D721Med (cell line): ENCODE measurements around the gene THBD.

Source experiments
- DNase-seq: peaks from one replicate; pipeline ENCODE4 v3.0.0; 2011; ENCODE audit warnings: low spot score; ENCODE audit not compliant: insufficient read length
- FAIRE-seq: peaks from 2 replicates; lab custom pipeline; 2011; peaks lifted over from hg19 to GRCh38; lab: Jason Lieb, UNC
- TF ChIP-seq, protein P1 (sequence below): IDR thresholded peaks from 2 replicates; pipeline ENCODE4 v1.5.1; 2012; ENCODE audit warnings: mild to moderate bottlenecking, control low read depth; ENCODE audit not compliant: insufficient read depth; ENCODE audit errors: missing control alignments

The THBD gene

GRCh38 chr20:23069108-23069507, 19.6 kb upstream of the THBD start:
- no peak for FAIRE-seq
- TF ChIP-seq, protein P1, sequence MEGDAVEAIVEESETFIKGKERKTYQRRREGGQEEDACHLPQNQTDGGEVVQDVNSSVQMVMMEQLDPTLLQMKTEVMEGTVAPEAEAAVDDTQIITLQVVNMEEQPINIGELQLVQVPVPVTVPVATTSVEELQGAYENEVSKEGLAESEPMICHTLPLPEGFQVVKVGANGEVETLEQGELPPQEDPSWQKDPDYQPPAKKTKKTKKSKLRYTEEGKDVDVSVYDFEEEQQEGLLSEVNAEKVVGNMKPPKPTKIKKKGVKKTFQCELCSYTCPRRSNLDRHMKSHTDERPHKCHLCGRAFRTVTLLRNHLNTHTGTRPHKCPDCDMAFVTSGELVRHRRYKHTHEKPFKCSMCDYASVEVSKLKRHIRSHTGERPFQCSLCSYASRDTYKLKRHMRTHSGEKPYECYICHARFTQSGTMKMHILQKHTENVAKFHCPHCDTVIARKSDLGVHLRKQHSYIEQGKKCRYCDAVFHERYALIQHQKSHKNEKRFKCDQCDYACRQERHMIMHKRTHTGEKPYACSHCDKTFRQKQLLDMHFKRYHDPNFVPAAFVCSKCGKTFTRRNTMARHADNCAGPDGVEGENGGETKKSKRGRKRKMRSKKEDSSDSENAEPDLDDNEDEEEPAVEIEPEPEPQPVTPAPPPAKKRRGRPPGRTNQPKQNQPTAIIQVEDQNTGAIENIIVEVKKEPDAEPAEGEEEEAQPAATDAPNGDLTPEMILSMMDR, result no peak
- no peak for DNase-seq

DNA sequence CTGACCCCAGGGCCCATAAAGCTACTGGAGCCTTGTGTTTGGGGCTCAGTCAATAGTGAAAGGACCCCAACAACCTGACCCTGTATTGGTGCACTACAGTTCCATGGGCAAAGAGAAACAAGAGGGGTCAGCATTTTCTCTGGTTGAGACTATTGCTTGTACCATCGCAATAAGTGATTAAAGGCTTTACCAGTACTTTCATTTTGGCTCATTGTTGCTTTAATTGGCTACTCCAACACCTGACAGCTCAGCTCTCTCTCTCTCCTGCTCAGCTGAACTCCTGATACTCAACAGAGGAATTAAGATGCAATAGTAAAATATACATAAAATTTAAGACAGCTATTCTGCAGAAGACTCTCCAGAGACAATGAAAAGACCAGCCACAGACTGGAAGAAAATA, 18.8 kb upstream of the THBD start:
- no peak for FAIRE-seq
- TF ChIP-seq, protein P1, result no peak
- no peak for DNase-seq

DNA sequence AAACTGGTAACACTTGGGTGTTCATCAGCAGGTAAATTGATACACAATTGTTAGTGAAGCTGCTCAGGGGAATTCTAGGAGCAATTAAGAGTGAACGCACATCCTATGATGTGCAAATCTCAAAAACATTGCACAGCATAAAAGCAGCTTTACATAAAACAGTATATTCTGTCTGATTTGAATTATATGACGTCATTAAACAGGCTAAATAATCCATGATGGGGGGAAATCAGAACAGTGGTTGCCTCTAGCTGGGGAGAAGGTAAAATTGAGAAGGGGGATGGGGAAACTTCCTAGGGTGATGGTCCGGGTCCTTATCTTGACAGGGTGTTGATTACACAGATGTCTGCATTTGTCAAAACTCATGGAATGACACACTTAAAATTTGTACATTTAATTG, 17.3 kb upstream of the THBD start:
- FAIRE-seq (no peak), DNase-seq (no peak)
- TF ChIP-seq, protein P1, result no peak

- FAIRE-seq, result no peak
- TF ChIP-seq, protein P1, result no peak
- no peak for DNase-seq
Observed at GRCh38 chr20:23065266-23066201, 16.1 kb upstream of the THBD start.

DNA sequence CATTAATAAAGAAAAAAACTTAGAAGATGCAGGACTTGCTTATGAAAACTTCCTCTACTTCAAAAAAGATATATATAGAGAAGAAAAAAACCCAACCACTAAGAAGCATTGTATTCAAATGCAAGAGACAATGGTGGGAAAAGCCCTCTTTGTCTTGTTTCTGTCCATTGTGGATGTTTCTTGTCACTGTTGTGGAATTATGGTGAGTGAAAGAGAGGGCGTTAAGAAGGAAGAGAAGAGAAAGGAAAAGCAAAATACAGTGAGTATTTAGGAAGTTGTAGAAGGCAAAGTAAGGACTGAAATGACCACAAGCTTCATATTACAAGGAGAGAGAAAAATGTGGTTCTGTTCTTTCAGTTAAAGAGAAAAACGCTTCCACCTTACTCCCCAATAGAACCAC, 14.1 kb upstream of the THBD start:
- DNase-seq, result no peak
- TF ChIP-seq, protein P1, result no peak
- FAIRE-seq, result no peak

DNA sequence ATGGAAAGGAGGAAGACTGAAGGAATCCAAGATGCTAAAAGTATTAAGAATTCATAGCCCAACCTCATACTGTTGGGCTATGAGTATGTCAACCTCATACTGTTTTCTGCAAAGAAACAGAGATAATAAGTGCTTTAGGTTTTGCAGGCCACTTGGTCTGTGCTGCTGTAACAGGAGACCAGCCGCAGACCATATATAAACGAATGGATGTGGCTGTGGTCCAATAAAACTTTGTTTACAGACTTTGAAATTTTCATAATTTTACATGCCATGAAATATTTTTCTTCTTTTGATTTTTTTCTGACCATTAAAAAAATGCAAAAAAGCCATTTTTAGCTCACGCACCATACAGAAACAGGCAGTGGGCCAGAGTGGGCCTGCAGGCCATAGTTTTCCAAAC, 13.7 kb upstream of the THBD start:
- DNase-seq, result no peak
- TF ChIP-seq, protein P1, result no peak
- FAIRE-seq, result no peak

DNA sequence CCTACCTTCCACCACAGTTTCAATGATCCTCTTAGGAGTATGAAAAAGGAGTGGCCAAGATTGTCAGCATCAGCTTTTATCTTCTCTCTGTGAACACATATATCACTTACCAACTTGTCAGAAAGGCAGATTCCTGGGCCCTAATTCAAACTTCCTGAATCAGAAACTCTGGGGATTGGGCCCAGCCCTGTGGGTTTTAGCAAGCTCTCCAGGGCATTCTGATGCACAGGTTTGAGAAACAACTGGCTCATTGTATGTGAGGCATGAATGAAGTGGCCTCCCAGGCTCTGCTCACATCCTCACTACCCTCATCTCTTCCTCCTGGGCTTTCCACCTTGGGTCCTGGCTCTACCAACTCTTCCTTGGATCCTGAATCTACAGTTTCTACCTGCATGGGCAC, 13.2 kb upstream of the THBD start:
- TF ChIP-seq, protein P1, result no peak
- no peak for DNase-seq
- FAIRE-seq, result no peak
